Motor neuron (in vitro differentiated cells): ENCODE measurements around the gene SDK1. TPM values are rescaled to one million over a fixed set of nuclear protein-coding genes. Genes with fewer than 3 reads are reported as not detected.

Source experiments
- ATAC-seq, 8 experiments: fragments of 200-7000 bp; cut with Tn5 transposase; replicated peaks in 6 of 8; 2 replicates each; pipeline ENCODE4 v1.8.0; 2021; ENCODE audit warnings: mild to moderate bottlenecking in 8 of 8, moderate library complexity in 8 of 8
- H3K27ac ChIP-seq, 2 donors: fragments of 250-450 bp; sonication (Bioruptor Pico); 2 replicates each; pipeline ENCODE4 v1.9.0; 2021; ENCODE audit warnings: antibody characterized with exemption in 2 of 2, mild to moderate bottlenecking in 2 of 2, moderate library complexity in 1 of 2
- H3K4me1 ChIP-seq, 2 donors: fragments of 250-450 bp; sonication (Bioruptor Pico); replicated peaks in 1 of 2; 2 replicates each; pipeline ENCODE4 v1.6.1; 2021; ENCODE audit warnings: antibody characterized with exemption in 2 of 2, mild to moderate bottlenecking in 2 of 2, moderate library complexity in 1 of 2
- H3K4me3 ChIP-seq, 5 donors: fragments of 250-450 bp; sonication (Bioruptor Pico); 2 replicates each; pipeline ENCODE4 v1.9.0; 2021; ENCODE audit warnings: antibody characterized with exemption in 5 of 5, mild to moderate bottlenecking in 5 of 5, moderate library complexity in 4 of 5
- WGBS, 10 experiments: fragments of 450-650 bp; shearing (Covaris generic); methylation state at CpG; one replicate each; pipeline ENCODE4 v1.0.0; 2022; 5-methylcytosine and 5-hydroxymethylcytosine counted together
- in situ Hi-C, 9 experiments: fragments of 400-800 bp; cut with MboI; loops; one replicate each; pipeline ENCODE4 v1.15.0; 2021; ENCODE audit warnings: low sequenced_read_pairs in 9 of 9, low pct_unique_long_range_greater_than_20kb in 2 of 9; ENCODE audit not compliant: unreplicated experiment in 9 of 9
- total RNA-seq, 8 experiments: library from RNA; unstranded; fragments of 300-600 nt; gene quantifications; 2 replicates each; pipeline versions ENCODE4 v1.2.3 to v1.2.4, GENCODE V29; 2022

Gene SDK1
- total RNA-seq, 8 experiments from 2014 or later = 0.66 to 30.6 (median 8.0) TPM

GRCh38 chr7:4149645-4150044 lies 848.6 kb downstream of the SDK1 start:
- 20% methylated on average over 1 of the region's 11 CpGs; no CpG with 5 or more reads in 9 of the 10 experiments for WGBS, 10 experiments
- no peak for ATAC-seq
- H3K4me1 ChIP-seq = peaks cover 22 to 29% of the 10 kb centered on the region in 2 donors
- in situ Hi-C loops = no loop called here
- H3K27ac ChIP-seq = no peak overlapping the region
- no peak overlapping the region for H3K4me3 ChIP-seq

- 80% methylated on average over 5 of the region's 9 CpGs; no CpG with 5 or more reads in 9 of the 10 experiments for WGBS, 10 experiments
Observed at GRCh38 chr7:4150731-4151130, 849.7 kb downstream of the SDK1 start.

GRCh38 chr7:4151524-4151923 lies 850.5 kb downstream of the SDK1 start:
- no peak overlapping the region for H3K27ac ChIP-seq
- no peak overlapping the region for H3K4me3 ChIP-seq
- ATAC-seq = no peak
- WGBS, 10 experiments = 46 to 100% (median 88%) methylated on average over 2 to 8 of the region's 10 CpGs; no CpG with 5 or more reads in 1 of the 10 experiments
- H3K4me1 ChIP-seq = peaks cover 16 to 19% of the 10 kb centered on the region in 2 donors
- in situ Hi-C loops = no loop called here

More at GRCh38 chr7:4150731-4151130, 849.7 kb downstream of the SDK1 start:
- Histone ChIP-seq H3K4me3 (no peak overlapping the region), H3K27ac (no peak overlapping the region), H3K4me1 (peaks cover 18 to 20% of the 10 kb centered on the region in 2 donors)
- in situ Hi-C loops = no loop called here
- ATAC-seq = no peak

GRCh38 chr7:4151926-4152549 lies 851.0 kb downstream of the SDK1 start:
- 0 to 100% (median 77%) methylated on average over 1 to 8 of the region's 13 CpGs; no CpG with 5 or more reads in 2 of the 10 experiments for WGBS, 10 experiments
- ATAC-seq = no peak
- no peak overlapping the region for H3K27ac ChIP-seq
- H3K4me3 ChIP-seq = no peak overlapping the region
- in situ Hi-C loops = no loop called here
- H3K4me1 ChIP-seq = peaks cover 16 to 19% of the 10 kb centered on the region in 2 donors

- Histone ChIP-seq H3K4me1 (peaks cover 21 to 31% of the 10 kb centered on the region in 2 donors), H3K4me3 (no peak overlapping the region), H3K27ac (no peak overlapping the region)
- 21 to 76% (median 58%) methylated on average over 3 to 6 of the region's 12 CpGs; no CpG with 5 or more reads in 3 of the 10 experiments for WGBS, 10 experiments
- in situ Hi-C loops = no loop called here
- peak in 4 of 8 experiments; percentile 29 to 44 (median 36) for ATAC-seq
Observed at GRCh38 chr7:4154882-4155535, 854.0 kb downstream of the SDK1 start.

GRCh38 chr7:4156190-4156589 lies 855.1 kb downstream of the SDK1 start:
- H3K27ac ChIP-seq = no peak overlapping the region
- H3K4me1 ChIP-seq = peaks cover 31 to 41% of the 10 kb centered on the region in 2 donors
- 13 to 71% (median 36%) methylated on average over 1 to 2 of the region's 5 CpGs; no CpG with 5 or more reads in 6 of the 10 experiments for WGBS, 10 experiments
- ATAC-seq = no peak
- no peak overlapping the region for H3K4me3 ChIP-seq
- in situ Hi-C loops = no loop called here

GRCh38 chr7:4157651-4158050 lies 856.6 kb downstream of the SDK1 start:
- H3K4me3 ChIP-seq = no peak overlapping the region
- H3K4me1 ChIP-seq = peaks cover 31 to 41% of the 10 kb centered on the region in 2 donors
- in situ Hi-C loops = no loop called here
- no peak overlapping the region for H3K27ac ChIP-seq
- 17 to 100% (median 90%) methylated on average over 1 to 6 of the region's 10 CpGs; no CpG with 5 or more reads in 5 of the 10 experiments for WGBS, 10 experiments
- no peak for ATAC-seq

- Histone ChIP-seq H3K27ac (peak overlapping the region; percentile 62 to 63), H3K4me1 (peaks cover 31 to 41% of the 10 kb centered on the region in 2 donors), H3K4me3 (no peak overlapping the region)
- 40 to 78% (median 59%) methylated on average over 1 to 25 of the region's 27 CpGs; no CpG with 5 or more reads in 5 of the 10 experiments for WGBS, 10 experiments
- ATAC-seq = peak in 5 of 8 experiments; percentile 78 to 87 (median 85)
- in situ Hi-C loops = no loop called here
Observed at GRCh38 chr7:4158441-4159153, 857.5 kb downstream of the SDK1 start.

- in situ Hi-C loops = no loop called here
- WGBS, 10 experiments = 0 to 80% (median 63%) methylated on average over 1 to 5 of the region's 5 CpGs; no CpG with 5 or more reads in 5 of the 10 experiments
- Histone ChIP-seq H3K4me3 (no peak overlapping the region), H3K4me1 (peaks cover 31 to 41% of the 10 kb centered on the region in 2 donors), H3K27ac (peak overlapping the region; percentile 35 to 63)
- ATAC-seq = peak in 5 of 8 experiments; percentile 14 to 58 (median 53)
Observed at GRCh38 chr7:4159154-4159501, 858.1 kb downstream of the SDK1 start.

- Histone ChIP-seq H3K4me3 (no peak overlapping the region), H3K4me1 (peaks cover 31 to 38% of the 10 kb centered on the region in 2 donors), H3K27ac (peak overlapping the region; percentile 63 to 64)
- in situ Hi-C loops = no loop called here
- ATAC-seq = peak in 5 of 8 experiments; percentile 23 to 45 (median 33)
- WGBS, 10 experiments = 24 to 83% (median 40%) methylated on average over 1 to 6 of the region's 6 CpGs
Observed at GRCh38 chr7:4159761-4160554, 858.9 kb downstream of the SDK1 start.

GRCh38 chr7:4162884-4163564 lies 862.0 kb downstream of the SDK1 start:
- in situ Hi-C loops = no loop called here
- Histone ChIP-seq H3K4me3 (no peak overlapping the region), H3K4me1 (peaks cover 30 to 34% of the 10 kb centered on the region in 2 donors), H3K27ac (no peak overlapping the region)
- no peak for ATAC-seq
- WGBS, 10 experiments = 0 to 100% (median 91%) methylated on average over 1 to 4 of the region's 14 CpGs; no CpG with 5 or more reads in 5 of the 10 experiments
